IMR-90 (cell line): ENCODE data around the gene TAF10. TPM values are rescaled to one million over a fixed set of nuclear protein-coding genes. Genes with fewer than 3 reads are reported as not detected.

Experiments
- ATAC-seq: fragments of 200-7000 bp; cut with Tn5 transposase; 2 replicates; pipeline ENCODE4 v1.9.1; 2020; ENCODE audit warnings: low read depth, mild to moderate bottlenecking, moderate library complexity
- BruUV-seq: library from RNA; stranded (reverse); fragments of 400-500 nt; replicated peaks from 2 replicates; lab custom pipeline; 2021; lab: Mats Ljungman, UMichigan
- CTCF ChIA-PET: fragments of 300-600 bp; formaldehyde crosslinking; extraction: SDS; loops from one replicate; lab custom pipeline; 2021; ENCODE audit warnings: antibody characterized with exemption; lab: Yijun Ruan, JAX
- POLR2A ChIA-PET: fragments of 300-600 bp; sonication (Branson Sonifier 250); formaldehyde crosslinking; loops from one replicate; lab custom pipeline; 2022; ENCODE audit warnings: antibody characterized with exemption; ENCODE audit not compliant: unreplicated experiment; lab: Charles Lee
- DNase-seq: peaks from one replicate; pipeline ENCODE4 v3.0.0; 2013
- H2AFZ ChIP-seq: replicated peaks from 2 replicates; pipeline ENCODE3; 2013; ENCODE audit warnings: low read length, mild to moderate bottlenecking; ENCODE audit not compliant: poor library complexity
- H2AK5ac ChIP-seq: 2 replicates; pipeline ENCODE4 v1.6.1; 2013; ENCODE audit warnings: low read depth, low read length, inconsistent platforms
- H2AK9ac ChIP-seq: replicated peaks from 2 replicates; pipeline ENCODE3; 2013; ENCODE audit warnings: mild to moderate bottlenecking, low read depth, low read length, moderate library complexity; ENCODE audit not compliant: poor library complexity
- H2BK120ac ChIP-seq: 2 replicates; pipeline ENCODE4 v1.6.1; 2013; ENCODE audit warnings: low read depth, low read length, inconsistent platforms
- H2BK15ac ChIP-seq: 3 replicates; pipeline ENCODE4 v1.6.1; 2013; ENCODE audit warnings: low read depth, low read length, inconsistent platforms
- H2BK20ac ChIP-seq: 2 replicates; pipeline ENCODE4 v1.6.1; 2013; ENCODE audit warnings: low read depth, mild to moderate bottlenecking, inconsistent platforms, low read length, moderate library complexity
- H2BK5ac ChIP-seq: 2 replicates; pipeline ENCODE4 v1.6.1; 2013; ENCODE audit warnings: mild to moderate bottlenecking, low read depth, low read length, inconsistent platforms; ENCODE audit not compliant: poor library complexity, severe bottlenecking
- H3K14ac ChIP-seq: replicated peaks from 2 replicates; pipeline ENCODE4 v1.6.1; 2013; ENCODE audit warnings: low read depth, low read length, inconsistent platforms
- H3K18ac ChIP-seq: 2 replicates; pipeline ENCODE4 v1.6.1; 2013; ENCODE audit warnings: low read depth, low read length, control low read depth
- H3K23ac ChIP-seq: 2 replicates; pipeline ENCODE4 v1.6.1; 2013; ENCODE audit warnings: low read depth, low read length, inconsistent platforms
- H3K27ac ChIP-seq: 2 replicates; pipeline ENCODE4 v1.5.1; 2013; ENCODE audit warnings: mild to moderate bottlenecking, control low read depth, low read length; ENCODE audit not compliant: insufficient read depth
- H3K27me3 ChIP-seq: 2 replicates; pipeline ENCODE4 v1.6.1; 2013; ENCODE audit warnings: low read length; ENCODE audit not compliant: control insufficient read depth, insufficient read depth
- H3K36me3 ChIP-seq: 2 replicates; pipeline ENCODE4 v1.6.1; 2013; ENCODE audit warnings: low read length, mixed read lengths; ENCODE audit not compliant: control insufficient read depth, insufficient read depth
- H3K4ac ChIP-seq: 2 replicates; pipeline ENCODE4 v1.6.1; 2013; ENCODE audit warnings: low read depth, low read length, inconsistent platforms
- H3K4me1 ChIP-seq: 2 replicates; pipeline ENCODE4 v1.6.1; 2013; ENCODE audit warnings: low read length, mixed read lengths; ENCODE audit not compliant: control insufficient read depth, insufficient read depth
- H3K4me2 ChIP-seq: 2 replicates; pipeline ENCODE4 v1.6.1; 2013; ENCODE audit warnings: low read depth, mild to moderate bottlenecking, control low read depth, low read length, moderate library complexity
- H3K4me3 ChIP-seq: 2 replicates; pipeline ENCODE4 v1.5.1; 2013; ENCODE audit warnings: low read depth, mild to moderate bottlenecking, control low read depth, low read length, moderate library complexity; ENCODE audit not compliant: insufficient read depth
- H3K56ac ChIP-seq: 2 replicates; pipeline ENCODE4 v1.6.1; 2013; ENCODE audit warnings: low read length, inconsistent platforms; ENCODE audit not compliant: insufficient read depth; ENCODE audit errors: extremely low read depth
- H3K79me1 ChIP-seq, 2 experiments: 2 replicates each; pipeline ENCODE4 v1.6.1; 2013; ENCODE audit warnings: low read length in 2 of 2, inconsistent platforms in 1 of 2, low read depth in 1 of 2
- H3K9ac ChIP-seq: 2 replicates; pipeline ENCODE4 v1.6.1; 2013; ENCODE audit warnings: low read depth, low read length, control low read depth
- H3K9me1 ChIP-seq: 2 replicates; pipeline ENCODE4 v1.6.1; 2013; ENCODE audit warnings: low read length, inconsistent platforms; ENCODE audit not compliant: insufficient read depth
- H3K9me3 ChIP-seq: 2 replicates; pipeline ENCODE4 v1.6.1; 2013; ENCODE audit warnings: low read length; ENCODE audit not compliant: control insufficient read depth, insufficient read depth
- H4K20me1 ChIP-seq: 2 replicates; pipeline ENCODE4 v1.6.1; 2013; ENCODE audit warnings: low read length, inconsistent platforms; ENCODE audit not compliant: insufficient read depth
- H4K5ac ChIP-seq: 2 replicates; pipeline ENCODE4 v1.6.1; 2013; ENCODE audit warnings: mild to moderate bottlenecking, low read depth, low read length, control low read depth
- H4K8ac ChIP-seq, 2 experiments: 2 replicates each; pipeline ENCODE4 v1.6.1; 2013; ENCODE audit warnings: low read depth in 2 of 2, low read length in 2 of 2, control low read depth in 1 of 2, inconsistent platforms in 1 of 2
- H4K91ac ChIP-seq: 2 replicates; pipeline ENCODE4 v1.6.1; 2013; ENCODE audit warnings: low read depth, low read length, inconsistent platforms; ENCODE audit not compliant: insufficient read depth
- BHLHE40 ChIP-seq: fragments of 150-350 bp; IDR thresholded peaks from 2 replicates; pipeline ENCODE4 v1.6.1; 2016; ENCODE audit warnings: mild to moderate bottlenecking, low read depth, low read length
- CEBPB ChIP-seq: IDR thresholded peaks from 2 replicates; pipeline ENCODE4 v1.6.1; 2012; ENCODE audit warnings: low read depth, low read length, improper control_type of control experiment
- CHD1 ChIP-seq: IDR thresholded peaks from 2 replicates; pipeline ENCODE4 v1.6.1; 2012; ENCODE audit warnings: low read depth, low read length, improper control_type of control experiment
- CTCF ChIP-seq: conservative IDR thresholded peaks from 2 replicates; pipeline ENCODE4 v1.5.1; 2012; ENCODE audit warnings: mild to moderate bottlenecking, low read depth, low read length, improper control_type of control experiment
- FOS ChIP-seq: fragments of 150-350 bp; IDR thresholded peaks from 2 replicates; pipeline ENCODE4 v1.6.1; 2016; ENCODE audit warnings: low read depth, low read length
- MAFK ChIP-seq: IDR thresholded peaks from 2 replicates; pipeline ENCODE4 v1.6.1; 2012; ENCODE audit warnings: low read depth, low read length, improper control_type of control experiment
- MAZ ChIP-seq: IDR thresholded peaks from 2 replicates; pipeline ENCODE4 v1.6.1; 2012; ENCODE audit warnings: low read depth, mild to moderate bottlenecking, low read length, improper control_type of control experiment, moderate library complexity, borderline replicate concordance
- MXI1 ChIP-seq: IDR thresholded peaks from 2 replicates; pipeline ENCODE4 v1.6.1; 2012; ENCODE audit warnings: low read depth, mild to moderate bottlenecking, low read length, moderate library complexity, borderline replicate concordance
- NFE2L2 ChIP-seq: fragments of 150-350 bp; IDR thresholded peaks from 2 replicates; pipeline ENCODE4 v1.6.1; 2016; ENCODE audit warnings: low read depth, mild to moderate bottlenecking, low read length
- POLR2A ChIP-seq: IDR thresholded peaks from 2 replicates; pipeline ENCODE4 v1.6.1; 2012; ENCODE audit warnings: mild to moderate bottlenecking, low read depth, low read length
- RAD21 ChIP-seq: IDR thresholded peaks from 2 replicates; pipeline ENCODE4 v1.6.1; 2012; ENCODE audit warnings: low read length, improper control_type of control experiment
- RCOR1 ChIP-seq: IDR thresholded peaks from 2 replicates; pipeline ENCODE4 v1.6.1; 2012; ENCODE audit warnings: mild to moderate bottlenecking, low read length, improper control_type of control experiment; ENCODE audit not compliant: insufficient replicate concordance
- RFX5 ChIP-seq: IDR thresholded peaks from 2 replicates; pipeline ENCODE4 v1.8.0; 2012; ENCODE audit warnings: low read depth, mild to moderate bottlenecking, low read length, moderate library complexity
- SMC3 ChIP-seq: fragments of 150-350 bp; IDR thresholded peaks from 2 replicates; pipeline ENCODE4 v1.6.1; 2016; ENCODE audit warnings: low read depth, mild to moderate bottlenecking, antibody characterized with exemption, low read length, moderate library complexity
- WGBS, 2 experiments: methylation state at CpG; one replicate each; pipeline versions ENCODE4 v1.1.5 to v1.1.7; 2013; ENCODE audit warnings: missing lambda C conversion rate in 2 of 2; ENCODE audit not compliant: insufficient read length in 1 of 2; ENCODE audit errors: extremely low coverage in 2 of 2; 5-methylcytosine and 5-hydroxymethylcytosine counted together
- dilution Hi-C: fragments of 300-500 bp; cut with HindIII; formaldehyde crosslinking; loops from one replicate; pipeline ENCODE4 v1.14.3; 2018; ENCODE audit warnings: low sequenced_read_pairs; ENCODE audit not compliant: unreplicated experiment
- in situ Hi-C: fragments of 300-500 bp; cut with MboI; formaldehyde crosslinking; loops from 3 replicates; pipeline ENCODE4 v1.14.3; 2019; ENCODE audit warnings: low sequenced_read_pairs, inconsistent platforms, mixed read lengths
- intact Hi-C: fragments of 100-400 bp; cut with micrococcal nuclease; formaldehyde crosslinking; loops from 2 replicates; pipeline ENCODE4 v1.10.0; 2022
- polyA plus RNA-seq, 3 experiments: library from polyadenylated mRNA; depleted of rRNA; stranded (reverse); fragments of >200 nt; gene quantifications; 2 replicates each; pipeline ENCODE4 v1.2.3, GENCODE V29; 2012; ENCODE audit warnings: low replicate concordance in 1 of 3
- total RNA-seq: library from RNA; depleted of rRNA; stranded (reverse); fragments of >200 nt; gene quantifications from 2 replicates; pipeline ENCODE4 v1.2.3, GENCODE V29; 2012
- TF ChIP-seq, protein P1 (sequence below): fragments of 150-350 bp; IDR thresholded peaks from 2 replicates; pipeline ENCODE4 v1.6.1; 2017; ENCODE audit warnings: mild to moderate bottlenecking, antibody characterized with exemption, low read length, low read depth
- TF ChIP-seq, protein P2 (sequence below): fragments of 150-350 bp; IDR thresholded peaks from 2 replicates; pipeline ENCODE4 v1.6.1; 2016; ENCODE audit warnings: low read depth, mild to moderate bottlenecking, low read length, moderate library complexity, borderline replicate concordance

The TAF10 gene
- total and polyA plus RNA-seq, 2 of the 4 experiments (the other 2 are of a cell fraction) = 18.6 to 132 TPM

DNA sequence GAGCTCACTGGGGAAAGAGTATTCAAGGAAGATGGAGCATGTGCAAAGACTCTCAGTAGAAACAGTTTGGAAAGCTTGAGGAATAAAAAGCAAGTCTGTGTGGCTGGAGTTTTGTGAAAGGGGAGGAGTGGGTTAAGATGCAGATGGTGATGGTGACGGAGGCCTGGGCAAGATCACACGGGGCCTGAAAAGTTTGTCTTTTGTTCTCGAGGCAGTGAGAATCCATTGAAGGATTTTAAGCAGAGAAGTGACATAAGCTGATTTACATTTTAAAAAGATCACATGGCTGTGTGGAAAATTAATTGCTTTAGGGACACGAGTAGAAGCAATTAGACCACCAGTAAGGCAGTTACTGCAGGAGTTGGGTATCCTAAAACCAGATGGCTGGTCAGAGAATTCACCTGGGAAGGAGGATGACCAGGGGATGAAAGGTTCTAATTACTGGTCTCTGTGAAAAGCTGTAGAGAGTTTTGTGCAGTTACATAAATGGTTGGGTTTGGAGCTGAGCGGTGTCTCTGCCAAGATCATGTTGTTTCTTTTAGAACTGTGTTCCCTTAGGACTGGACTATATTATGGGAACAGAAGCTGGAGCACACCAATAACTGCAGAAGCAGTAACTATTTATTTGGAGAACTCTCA is 15.7 kb downstream of the TAF10 start:
- intact Hi-C loops = no loop called here
- no TSS peak for BruUV-seq
- peaks cover 28 to 65% of the 10 kb centered on the region in 2 experiments for H3K79me1 ChIP-seq
- 60% methylated on average over 1 of the region's 5 CpGs; no CpG with 5 or more reads in 1 of the 2 experiments for WGBS, 2 experiments
- no peak overlapping the region for H3K9ac ChIP-seq
- no peak overlapping the region for H2BK15ac ChIP-seq
- no peak overlapping the region for H4K91ac ChIP-seq
- no peak overlapping the region for H3K18ac ChIP-seq
- no peak overlapping the region for H2AK9ac ChIP-seq
- no peak overlapping the region for H2BK120ac ChIP-seq
- H3K14ac ChIP-seq = no peak overlapping the region
- no peak overlapping the region for H3K56ac ChIP-seq
- no peak overlapping the region for H2BK5ac ChIP-seq
- H4K5ac ChIP-seq = no peak overlapping the region
- ChIA-PET POLR2A (interaction anchor here (1.3 kb wide), 1 partner anchor 10 kb away, joined by 5 read pairs; no protein-coding TSS in a partner anchor), CTCF (interaction anchor here (2.0 kb wide), 1 partner anchor 65 kb away, joined by 6 read pairs; no protein-coding TSS in a partner anchor)
- H2BK20ac ChIP-seq = no peak overlapping the region
- no peak overlapping the region for H4K8ac ChIP-seq
- no peaks in the 10 kb centered on the region for H3K9me3 ChIP-seq
- no peak overlapping the region for H3K27ac ChIP-seq
- H3K4me2 ChIP-seq = no peak overlapping the region
- TF ChIP-seq, protein P1, sequence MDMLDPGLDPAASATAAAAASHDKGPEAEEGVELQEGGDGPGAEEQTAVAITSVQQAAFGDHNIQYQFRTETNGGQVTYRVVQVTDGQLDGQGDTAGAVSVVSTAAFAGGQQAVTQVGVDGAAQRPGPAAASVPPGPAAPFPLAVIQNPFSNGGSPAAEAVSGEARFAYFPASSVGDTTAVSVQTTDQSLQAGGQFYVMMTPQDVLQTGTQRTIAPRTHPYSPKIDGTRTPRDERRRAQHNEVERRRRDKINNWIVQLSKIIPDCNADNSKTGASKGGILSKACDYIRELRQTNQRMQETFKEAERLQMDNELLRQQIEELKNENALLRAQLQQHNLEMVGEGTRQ = no peak
- TF ChIP-seq MAZ (no peak), MAFK (no peak), RAD21 (no peak), BHLHE40 (no peak), RFX5 (no peak), NFE2L2 (no peak), RCOR1 (no peak), CEBPB (no peak), SMC3 (no peak), CHD1 (no peak), MXI1 (no peak), POLR2A (no peak), CTCF (no peak), FOS (no peak)
- TF ChIP-seq, protein P2, sequence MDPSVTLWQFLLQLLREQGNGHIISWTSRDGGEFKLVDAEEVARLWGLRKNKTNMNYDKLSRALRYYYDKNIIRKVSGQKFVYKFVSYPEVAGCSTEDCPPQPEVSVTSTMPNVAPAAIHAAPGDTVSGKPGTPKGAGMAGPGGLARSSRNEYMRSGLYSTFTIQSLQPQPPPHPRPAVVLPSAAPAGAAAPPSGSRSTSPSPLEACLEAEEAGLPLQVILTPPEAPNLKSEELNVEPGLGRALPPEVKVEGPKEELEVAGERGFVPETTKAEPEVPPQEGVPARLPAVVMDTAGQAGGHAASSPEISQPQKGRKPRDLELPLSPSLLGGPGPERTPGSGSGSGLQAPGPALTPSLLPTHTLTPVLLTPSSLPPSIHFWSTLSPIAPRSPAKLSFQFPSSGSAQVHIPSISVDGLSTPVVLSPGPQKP = no peak
- H3K9me1 ChIP-seq = peaks cover 7% of the 10 kb centered on the region; the same call in 1 of the 2 replicates
- DNase-seq = no peak
- H4K20me1 ChIP-seq = no peaks in the 10 kb centered on the region
- H3K4ac ChIP-seq = no peak overlapping the region
- H3K23ac ChIP-seq = no peak overlapping the region
- ATAC-seq = no peak
- no peaks in the 10 kb centered on the region for H3K4me1 ChIP-seq
- no peak overlapping the region for H3K4me3 ChIP-seq
- dilution Hi-C loops = no loop called here
- no peak overlapping the region for H2AFZ ChIP-seq
- no peak overlapping the region for H2AK5ac ChIP-seq
- peaks cover 51% of the 10 kb centered on the region for H3K36me3 ChIP-seq
- no peaks in the 10 kb centered on the region for H3K27me3 ChIP-seq
- in situ Hi-C loops = no loop called here
